Astrocyte of the spinal cord (primary cell): ENCODE results near the gene CAMK2D.
A peak's percentile ranks its signal among the peaks of the same experiment; 100 is the strongest.

Experiments
- DNase-seq: peaks from one replicate; pipeline ENCODE4 v3.0.0; 2011; ENCODE audit warnings: low read depth, low spot score
- H3K4me3 ChIP-seq: 2 replicates; pipeline ENCODE4 v1.5.1; 2011; ENCODE audit warnings: low read depth, mild to moderate bottlenecking, low read length, moderate library complexity
- in situ Hi-C: cut with HindIII; loops from 2 replicates; pipeline ENCODE4 v1.10.0; 2017; ENCODE audit warnings: low sequenced_read_pairs
- TF ChIP-seq, protein P1 (sequence below): IDR thresholded peaks from 2 replicates; pipeline ENCODE4 v1.5.1; 2012; ENCODE audit warnings: low read depth, mild to moderate bottlenecking, low read length, inconsistent platforms

CAMK2D gene

DNA sequence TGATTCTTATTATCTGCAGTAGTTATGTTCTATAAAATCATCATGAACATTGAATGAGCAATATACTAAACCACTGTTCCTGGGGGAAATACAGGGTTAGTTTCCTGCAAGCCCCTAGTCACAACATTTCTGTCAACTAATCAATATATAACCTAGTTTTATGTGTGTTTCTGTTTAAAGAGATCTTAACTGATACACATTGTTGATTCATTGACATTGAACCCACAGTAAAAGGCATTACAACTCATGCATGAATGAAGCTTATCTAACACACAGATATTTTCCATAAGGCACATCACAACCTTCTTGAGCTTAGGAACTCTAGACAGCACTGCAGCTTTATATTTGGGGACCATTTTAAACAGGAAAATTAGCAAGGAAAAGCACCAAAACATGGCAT lies 134.2 kb downstream of the CAMK2D start:
- in situ Hi-C loops = no loop called here
- DNase-seq = no peak
- no peak overlapping the region for H3K4me3 ChIP-seq
- TF ChIP-seq, protein P1, sequence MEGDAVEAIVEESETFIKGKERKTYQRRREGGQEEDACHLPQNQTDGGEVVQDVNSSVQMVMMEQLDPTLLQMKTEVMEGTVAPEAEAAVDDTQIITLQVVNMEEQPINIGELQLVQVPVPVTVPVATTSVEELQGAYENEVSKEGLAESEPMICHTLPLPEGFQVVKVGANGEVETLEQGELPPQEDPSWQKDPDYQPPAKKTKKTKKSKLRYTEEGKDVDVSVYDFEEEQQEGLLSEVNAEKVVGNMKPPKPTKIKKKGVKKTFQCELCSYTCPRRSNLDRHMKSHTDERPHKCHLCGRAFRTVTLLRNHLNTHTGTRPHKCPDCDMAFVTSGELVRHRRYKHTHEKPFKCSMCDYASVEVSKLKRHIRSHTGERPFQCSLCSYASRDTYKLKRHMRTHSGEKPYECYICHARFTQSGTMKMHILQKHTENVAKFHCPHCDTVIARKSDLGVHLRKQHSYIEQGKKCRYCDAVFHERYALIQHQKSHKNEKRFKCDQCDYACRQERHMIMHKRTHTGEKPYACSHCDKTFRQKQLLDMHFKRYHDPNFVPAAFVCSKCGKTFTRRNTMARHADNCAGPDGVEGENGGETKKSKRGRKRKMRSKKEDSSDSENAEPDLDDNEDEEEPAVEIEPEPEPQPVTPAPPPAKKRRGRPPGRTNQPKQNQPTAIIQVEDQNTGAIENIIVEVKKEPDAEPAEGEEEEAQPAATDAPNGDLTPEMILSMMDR = no peak

DNA sequence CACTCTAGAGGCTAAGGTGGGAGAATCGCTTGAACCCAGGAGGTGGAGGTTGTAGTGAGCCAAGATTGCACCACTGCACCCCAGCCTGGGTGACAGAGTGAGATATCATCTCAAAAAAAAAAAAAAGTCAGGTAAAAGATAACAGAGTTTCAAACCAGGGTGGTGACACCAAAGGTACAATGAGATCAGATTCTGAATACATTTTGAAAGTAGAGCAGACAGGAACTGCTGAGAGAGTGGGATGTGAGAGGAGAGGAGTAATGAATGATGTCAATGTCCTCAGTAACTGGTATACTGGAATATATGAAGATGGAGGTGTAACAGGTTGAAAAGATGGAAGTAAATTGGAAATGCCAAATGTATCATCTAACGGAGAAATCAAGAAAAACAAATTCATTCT lies 135.6 kb downstream of the CAMK2D start:
- TF ChIP-seq, protein P1 = no peak
- no peak for DNase-seq
- in situ Hi-C loops = no loop called here
- H3K4me3 ChIP-seq = no peak overlapping the region

DNA sequence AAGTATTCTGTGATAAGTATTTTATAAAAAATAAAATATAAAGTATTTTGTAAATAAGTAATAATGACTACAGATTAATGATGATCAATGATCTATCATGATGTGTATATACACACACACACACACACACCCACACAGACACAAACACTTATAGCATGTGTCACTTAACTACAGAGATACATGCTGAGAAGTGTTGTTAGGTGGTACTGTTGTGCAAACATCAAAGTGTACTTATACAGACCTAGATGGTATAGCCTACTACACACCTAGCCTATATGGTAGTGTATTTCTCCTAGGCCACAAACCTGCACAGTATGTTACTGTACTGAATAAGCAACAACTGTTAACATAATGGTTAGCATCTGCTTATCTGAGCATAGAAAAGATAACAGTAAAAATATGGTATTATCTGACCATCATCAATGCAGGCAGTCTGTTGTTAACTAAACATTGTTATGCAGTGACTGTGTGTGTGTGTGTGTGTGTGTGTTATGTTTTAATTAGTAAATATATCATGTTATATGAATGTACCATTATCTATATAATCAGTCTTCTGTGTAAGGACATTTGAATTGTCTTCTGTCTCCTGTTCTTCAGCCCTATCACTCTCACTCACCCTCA lies 138.2 kb downstream of the CAMK2D start:
- no peak overlapping the region for H3K4me3 ChIP-seq
- no peak for DNase-seq
- TF ChIP-seq, protein P1 = no peak
- in situ Hi-C loops = no loop called here

DNA sequence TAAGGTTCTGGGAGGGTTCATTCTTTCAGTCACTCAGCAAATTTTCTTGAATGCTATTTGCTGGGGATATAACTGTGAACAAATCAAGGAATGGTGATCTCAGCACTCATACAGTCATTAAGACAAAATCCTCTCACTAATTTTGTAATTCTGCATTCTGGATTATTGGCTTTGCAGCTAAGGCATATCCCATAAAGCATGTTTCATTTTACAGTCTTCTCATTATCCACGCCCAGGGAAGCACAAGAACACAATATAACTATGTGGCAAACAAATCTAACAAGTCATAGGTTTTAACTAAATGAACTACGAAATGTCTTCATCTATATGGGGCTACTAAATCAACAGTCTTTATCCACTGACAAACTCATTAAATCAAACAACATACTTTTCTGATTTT lies 139.9 kb downstream of the CAMK2D start:
- TF ChIP-seq, protein P1 = no peak
- in situ Hi-C loops = no loop called here
- no peak for DNase-seq

DNA sequence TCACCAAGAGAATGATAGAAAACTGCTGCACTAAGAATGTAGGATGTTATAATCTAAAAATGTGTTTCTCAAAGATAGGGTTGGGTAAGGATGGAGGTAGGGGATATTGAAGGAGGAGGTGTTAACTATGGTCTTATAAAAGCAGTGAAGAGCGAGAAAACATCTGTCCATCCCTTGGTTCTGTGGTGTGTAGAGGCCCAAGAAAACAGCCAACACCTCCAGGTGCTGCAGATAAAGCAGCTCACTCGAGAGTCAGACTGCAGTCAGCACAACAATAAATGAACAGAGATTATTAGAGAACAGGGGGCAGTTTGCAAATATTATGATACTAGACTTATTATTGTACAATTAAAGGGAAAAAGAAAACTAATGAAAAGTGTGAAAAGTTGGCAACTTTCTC lies 141.5 kb downstream of the CAMK2D start:
- H3K4me3 ChIP-seq = no peak overlapping the region
- TF ChIP-seq, protein P1 = no peak
- no peak for DNase-seq
- in situ Hi-C loops = no loop called here

More for the DNA sequence above, 139.9 kb downstream of the CAMK2D start:
- H3K4me3 ChIP-seq = no peak overlapping the region

DNA sequence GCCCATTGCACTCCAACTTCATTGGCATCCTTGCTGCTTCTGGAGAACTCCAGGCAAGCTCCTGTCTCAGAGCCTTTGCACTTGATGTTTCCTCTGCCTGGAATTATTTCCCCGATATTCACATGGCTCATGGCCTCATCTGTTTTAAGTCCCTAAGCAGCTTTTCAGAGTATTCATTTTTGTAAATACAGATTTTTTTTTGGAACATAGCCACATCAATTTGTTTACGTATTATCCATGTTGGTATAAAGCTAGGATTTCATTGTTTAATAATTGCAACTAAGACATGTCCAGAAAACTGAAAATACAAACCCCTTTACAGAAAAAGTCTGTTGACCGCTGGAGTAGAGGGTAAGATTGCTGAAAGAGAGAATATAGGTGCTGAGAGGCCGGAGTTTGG lies 142.0 kb downstream of the CAMK2D start:
- DNase-seq = no peak
- in situ Hi-C loops = no loop called here
- TF ChIP-seq, protein P1 = no peak
- no peak overlapping the region for H3K4me3 ChIP-seq

DNA sequence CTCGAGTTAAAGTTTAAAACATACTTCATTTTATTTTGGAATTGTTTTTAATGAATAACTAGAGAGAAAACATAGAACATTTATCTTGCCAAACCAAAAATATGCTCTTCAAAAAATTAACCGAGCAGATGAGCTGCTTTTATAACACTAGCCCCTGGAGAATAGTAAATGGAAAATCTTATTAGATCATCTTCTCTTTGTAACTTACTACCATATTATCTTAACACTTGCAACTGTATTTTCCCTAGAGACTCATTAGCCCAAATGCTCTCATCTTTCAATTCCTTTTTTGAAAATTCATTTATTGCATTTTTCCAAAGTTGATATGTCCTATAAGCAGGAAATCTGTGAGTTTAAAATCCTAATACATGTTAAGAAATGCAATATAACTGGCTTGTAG lies 143.3 kb downstream of the CAMK2D start:
- peak; percentile 16 for DNase-seq
- in situ Hi-C loops = no loop called here
- TF ChIP-seq, protein P1 = no peak
- no peak overlapping the region for H3K4me3 ChIP-seq
